ENCODE measurements around the gene SUPT6H.

GRCh38 chr17:28729950-28730330 lies 67.9 kb downstream of the SUPT6H start:
- TF ChIP-seq, protein P1, sequence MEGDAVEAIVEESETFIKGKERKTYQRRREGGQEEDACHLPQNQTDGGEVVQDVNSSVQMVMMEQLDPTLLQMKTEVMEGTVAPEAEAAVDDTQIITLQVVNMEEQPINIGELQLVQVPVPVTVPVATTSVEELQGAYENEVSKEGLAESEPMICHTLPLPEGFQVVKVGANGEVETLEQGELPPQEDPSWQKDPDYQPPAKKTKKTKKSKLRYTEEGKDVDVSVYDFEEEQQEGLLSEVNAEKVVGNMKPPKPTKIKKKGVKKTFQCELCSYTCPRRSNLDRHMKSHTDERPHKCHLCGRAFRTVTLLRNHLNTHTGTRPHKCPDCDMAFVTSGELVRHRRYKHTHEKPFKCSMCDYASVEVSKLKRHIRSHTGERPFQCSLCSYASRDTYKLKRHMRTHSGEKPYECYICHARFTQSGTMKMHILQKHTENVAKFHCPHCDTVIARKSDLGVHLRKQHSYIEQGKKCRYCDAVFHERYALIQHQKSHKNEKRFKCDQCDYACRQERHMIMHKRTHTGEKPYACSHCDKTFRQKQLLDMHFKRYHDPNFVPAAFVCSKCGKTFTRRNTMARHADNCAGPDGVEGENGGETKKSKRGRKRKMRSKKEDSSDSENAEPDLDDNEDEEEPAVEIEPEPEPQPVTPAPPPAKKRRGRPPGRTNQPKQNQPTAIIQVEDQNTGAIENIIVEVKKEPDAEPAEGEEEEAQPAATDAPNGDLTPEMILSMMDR (IDR thresholded peaks at IDR 0.05) = no peak
- no peak for TF ChIP-seq POLR2A (IDR thresholded peaks at IDR 0.05)
- TF ChIP-seq EP300 (IDR thresholded peaks at IDR 0.05) = no peak
